IPS-NIHi7 (cell line): ENCODE measurements around the gene CTNNBL1.

Experiments used
- DNase-seq: peaks from one replicate; pipeline ENCODE4 v3.0.0; 2012; ENCODE audit warnings: mixed read lengths; ENCODE audit errors: extremely low spot score

CTNNBL1 gene

DNA sequence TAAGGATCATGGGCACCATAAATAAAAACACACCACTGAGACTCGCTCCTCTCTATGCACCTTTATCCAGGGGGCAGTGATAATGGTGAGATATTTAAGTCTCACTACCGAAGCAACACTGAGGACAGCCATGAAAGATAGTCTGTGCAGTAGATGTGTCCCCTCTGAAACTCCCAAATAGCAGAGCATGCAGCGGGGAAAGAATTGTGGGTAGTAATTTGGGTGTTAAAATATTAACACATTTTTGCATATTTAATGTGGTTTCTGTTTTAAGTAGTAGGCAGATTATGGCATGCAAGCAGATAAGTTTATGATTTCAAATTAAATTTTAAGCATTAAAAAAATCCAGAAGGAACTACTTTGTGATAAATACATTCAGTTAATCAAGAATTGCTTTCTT is 82.7 kb downstream of the CTNNBL1 start:
- DNase-seq: no peak

DNA sequence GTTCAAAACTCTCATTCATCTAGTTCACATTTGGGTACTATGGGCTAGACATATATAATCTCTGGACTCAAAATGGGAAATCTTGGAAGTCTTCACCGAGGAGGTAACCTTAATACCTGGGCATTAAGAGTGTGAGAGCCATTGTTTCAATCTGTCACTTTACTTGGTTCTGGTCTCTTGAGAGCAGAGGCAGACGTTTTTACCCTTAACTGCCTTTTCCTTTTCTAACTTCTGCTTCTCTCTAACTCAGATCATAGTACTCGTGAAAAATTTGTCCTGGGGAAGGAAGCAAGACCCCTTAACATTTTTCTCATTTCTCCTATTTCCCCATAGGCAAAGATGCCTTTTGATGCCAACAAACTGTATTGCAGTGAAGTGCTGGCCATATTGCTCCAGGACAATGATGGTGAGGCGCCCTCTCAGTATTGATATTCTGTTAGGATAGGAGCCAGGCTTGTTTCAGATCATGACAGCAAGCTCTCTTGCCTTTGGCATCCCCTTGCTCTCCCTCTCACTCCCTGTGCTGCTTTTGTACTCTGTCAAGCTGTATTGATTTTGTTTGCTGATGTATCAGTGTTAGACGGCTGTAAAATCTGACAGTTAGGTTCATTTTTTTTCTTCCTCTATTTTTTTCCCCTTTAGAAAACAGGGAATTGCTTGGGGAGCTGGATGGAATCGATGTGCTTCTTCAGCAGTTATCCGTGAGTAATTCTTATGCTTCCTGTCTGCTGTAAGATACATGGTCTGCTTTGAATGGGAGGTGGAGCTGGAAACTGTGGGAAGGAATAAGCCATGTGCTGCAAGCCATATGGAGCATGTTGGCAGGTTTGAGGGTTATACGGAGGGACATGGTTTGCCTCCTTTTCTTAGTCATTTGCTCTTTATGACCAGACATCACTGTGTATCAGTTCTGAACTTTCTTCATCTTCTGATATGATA is 83.5 kb downstream of the CTNNBL1 start:
- no peak for DNase-seq

DNA sequence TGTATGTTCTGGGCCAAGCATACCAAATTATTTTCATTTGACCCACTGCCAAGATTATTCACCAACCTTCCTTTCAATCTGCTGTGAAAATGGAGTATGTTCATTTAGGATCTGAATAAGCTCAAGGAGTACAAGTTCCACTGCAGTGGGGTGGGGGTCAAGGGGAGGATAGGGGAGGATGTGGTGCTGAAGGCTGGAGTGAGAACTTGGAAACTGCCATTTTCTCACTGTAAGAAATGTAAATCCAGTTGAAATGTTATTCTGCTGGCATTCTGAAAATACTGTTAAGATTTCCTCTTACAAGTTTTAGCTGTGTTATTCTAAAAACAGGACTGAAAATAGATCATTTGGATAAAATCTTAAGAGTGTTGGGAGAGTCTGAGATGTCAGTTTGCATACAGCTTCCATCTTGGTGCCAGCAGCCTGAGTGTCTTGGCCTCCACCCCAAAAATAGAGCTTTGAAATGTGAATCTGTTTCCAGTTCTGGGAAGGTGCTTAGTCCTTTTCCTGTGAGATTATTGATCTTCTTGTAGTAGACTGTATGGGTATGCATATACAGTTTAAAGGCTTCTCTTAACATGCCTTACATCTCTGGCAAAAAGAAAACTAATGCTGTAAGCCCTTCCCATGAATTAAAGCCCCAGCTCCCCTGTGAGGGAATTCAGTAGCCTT is 84.3 kb downstream of the CTNNBL1 start:
- no peak for DNase-seq

DNA sequence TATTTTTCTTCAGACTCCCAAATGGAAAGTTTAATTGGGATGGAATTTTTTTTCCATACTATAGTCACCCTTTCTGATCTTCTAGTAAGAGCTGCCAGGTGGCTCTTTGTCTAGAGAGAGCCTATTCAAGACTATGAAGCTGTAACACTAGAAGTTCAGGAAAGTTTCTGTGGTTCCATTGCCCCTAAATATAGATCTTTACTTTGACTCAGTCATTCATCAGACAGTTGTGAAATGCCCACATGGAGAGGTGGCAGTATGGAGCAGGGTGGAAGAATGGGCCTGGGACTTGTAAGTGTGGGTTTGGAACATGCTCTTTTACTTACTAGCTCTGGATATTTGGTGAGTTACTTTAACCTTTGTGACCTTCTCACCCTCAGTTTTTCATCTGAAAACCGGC is 87.8 kb downstream of the CTNNBL1 start:
- DNase-seq: no peak

DNA sequence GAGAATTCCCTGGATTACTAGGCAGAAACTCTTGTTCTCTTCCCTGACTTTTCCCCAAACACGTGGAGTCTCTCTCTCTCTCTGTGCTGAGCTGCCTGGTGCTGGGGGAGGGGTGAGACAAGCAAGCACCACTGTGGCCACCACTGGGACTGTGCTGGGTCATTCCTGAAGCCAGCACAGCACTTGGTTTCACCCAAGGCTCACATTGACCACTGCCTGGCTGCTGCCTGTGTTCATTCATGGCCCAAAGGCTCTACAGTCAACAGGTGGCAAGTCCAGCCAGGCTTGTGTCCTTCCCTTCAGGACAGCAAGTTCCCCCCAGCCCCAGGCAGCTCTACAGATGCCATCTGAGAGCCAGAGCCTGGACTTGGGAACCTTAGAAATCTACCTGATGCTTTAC is 92.2 kb downstream of the CTNNBL1 start:
- DNase-seq: no peak

DNA sequence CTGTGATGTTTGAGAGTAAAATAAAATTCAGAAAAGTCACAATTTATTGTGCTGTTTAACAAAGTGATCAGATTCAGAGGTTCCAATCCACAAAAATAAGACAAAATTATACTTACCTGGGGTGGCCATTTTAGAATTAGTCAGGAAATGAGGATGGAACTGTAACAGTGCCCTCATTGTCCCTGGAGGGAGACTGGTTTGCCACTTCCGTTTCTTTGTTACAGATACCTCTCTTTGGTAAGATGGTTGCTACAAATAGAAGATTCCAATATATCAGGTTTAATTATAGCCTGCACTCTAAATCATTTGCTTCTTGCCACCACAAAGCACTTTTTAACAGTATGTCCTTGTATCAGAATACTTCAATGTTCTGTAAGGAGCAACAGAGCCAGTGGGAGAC is 95.6 kb downstream of the CTNNBL1 start:
- DNase-seq: no peak

DNA sequence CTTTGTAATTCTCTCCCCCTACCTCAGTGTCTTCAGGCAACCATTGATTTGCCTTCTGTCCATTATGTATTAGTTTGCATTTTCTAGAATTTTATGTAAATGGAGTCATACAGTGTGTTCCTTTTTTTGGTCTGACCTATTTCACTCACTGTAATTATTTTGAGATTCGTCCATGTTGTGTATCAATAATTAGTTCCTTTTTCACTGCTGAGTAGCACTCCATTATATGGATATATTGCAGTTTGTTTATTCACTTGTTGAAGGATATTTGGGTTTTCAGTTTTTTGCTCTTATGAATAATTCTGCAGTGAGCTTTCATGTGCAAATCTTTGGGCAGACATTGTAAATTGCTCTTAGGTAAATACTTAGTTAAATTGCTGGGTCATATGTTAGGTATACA is 97.1 kb downstream of the CTNNBL1 start:
- DNase-seq: no peak

DNA sequence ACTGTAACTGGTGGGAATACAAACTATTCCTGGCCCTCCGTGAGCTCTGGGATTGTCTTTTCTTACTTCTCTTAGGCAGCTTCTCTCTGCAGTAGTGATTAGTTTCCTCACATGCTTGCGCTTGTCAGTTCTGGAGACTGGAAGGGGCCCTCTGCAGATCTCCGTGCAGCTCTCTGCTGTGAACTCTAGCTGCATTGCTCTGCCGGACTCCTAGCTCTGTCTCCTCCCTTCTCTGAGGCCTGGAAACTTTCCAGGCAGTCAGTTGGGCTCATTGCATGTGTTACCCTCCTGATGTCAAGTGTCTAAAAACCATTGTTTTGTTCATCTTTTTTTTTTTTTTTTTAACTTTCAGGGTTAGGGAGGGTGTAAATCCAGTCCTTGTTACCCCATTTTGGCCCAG is 102.3 kb downstream of the CTNNBL1 start:
- DNase-seq: no peak

DNA sequence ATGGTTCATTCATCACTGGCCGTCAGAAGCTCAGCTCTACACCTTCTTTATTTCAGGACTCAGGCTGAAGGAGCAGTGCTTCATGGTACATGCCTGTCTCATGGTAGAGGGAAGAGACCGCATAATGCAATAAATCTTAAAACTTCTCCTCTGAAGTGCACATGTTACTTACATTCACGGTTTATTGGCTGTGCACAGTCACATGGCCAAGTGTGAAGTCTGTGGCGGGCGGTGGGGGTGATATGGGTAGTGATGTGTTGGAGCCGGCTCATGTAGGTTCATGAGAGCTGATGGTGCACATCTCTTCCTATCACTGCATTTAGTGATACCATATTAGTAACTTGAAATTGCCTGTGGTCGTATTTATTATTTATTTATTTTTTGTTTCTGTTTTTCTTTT is 102.9 kb downstream of the CTNNBL1 start:
- no peak for DNase-seq

DNA sequence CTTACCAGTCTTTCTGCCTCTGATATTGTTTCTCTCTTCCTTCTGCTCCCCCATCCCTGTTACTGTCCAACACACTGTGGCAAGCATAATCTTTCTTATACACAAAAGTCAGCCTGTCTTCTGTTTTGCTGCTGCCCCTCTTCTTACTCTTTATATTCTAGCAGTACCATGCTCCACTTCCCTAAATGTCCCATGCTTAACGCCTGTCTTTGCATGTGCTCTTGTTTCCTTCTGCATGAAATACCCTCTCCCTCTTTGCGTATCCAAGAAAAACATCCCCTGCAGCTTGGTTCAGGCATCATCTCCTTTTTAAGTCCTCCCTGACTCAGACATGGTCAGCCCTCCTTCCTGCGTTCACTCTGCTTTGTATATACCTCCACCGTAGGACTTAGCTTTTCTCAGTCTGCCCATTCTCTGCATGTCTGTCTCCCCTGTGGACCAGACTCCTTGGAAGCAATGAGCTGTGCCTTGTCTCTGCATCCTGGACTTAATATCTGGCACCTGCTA is 103.9 kb downstream of the CTNNBL1 start:
- no peak for DNase-seq

DNA sequence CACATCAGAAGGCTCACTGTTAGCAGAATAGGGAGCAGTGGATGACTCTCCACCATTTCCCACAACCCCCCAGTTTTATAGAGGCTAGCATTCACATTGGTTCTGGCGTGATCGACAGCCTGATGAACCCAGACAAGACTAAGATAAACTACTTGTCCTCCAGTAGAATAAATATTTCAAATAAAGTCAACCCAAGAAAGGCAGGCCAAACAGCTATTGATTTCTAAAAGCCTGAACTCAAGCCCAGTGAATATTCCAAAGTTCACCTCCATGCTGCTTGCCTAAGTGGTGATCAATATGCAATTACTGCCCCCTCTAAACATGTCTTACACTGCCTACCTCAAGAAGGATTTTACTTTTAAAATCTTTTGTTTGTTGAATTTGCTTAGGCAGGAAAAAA is 104.5 kb downstream of the CTNNBL1 start:
- DNase-seq: no peak

DNA sequence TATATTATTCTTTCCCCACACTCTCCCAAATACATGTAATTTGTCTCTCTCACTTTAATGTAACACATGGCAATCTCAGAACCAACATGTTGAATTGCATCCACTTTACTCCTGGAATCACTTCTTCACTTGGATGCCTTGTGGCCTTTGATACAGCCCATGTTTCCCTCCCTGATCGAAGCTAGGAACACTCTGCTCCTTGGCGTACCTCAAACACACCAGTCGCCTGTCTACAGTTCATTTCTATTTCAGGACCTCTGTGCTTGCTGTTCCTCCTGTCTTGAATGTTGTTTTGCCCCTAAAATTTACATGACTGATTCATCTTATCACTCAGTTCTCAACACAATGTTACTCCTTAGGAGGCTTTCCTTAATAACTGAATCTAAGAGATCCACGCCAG is 106.8 kb downstream of the CTNNBL1 start:
- DNase-seq: no peak

DNA sequence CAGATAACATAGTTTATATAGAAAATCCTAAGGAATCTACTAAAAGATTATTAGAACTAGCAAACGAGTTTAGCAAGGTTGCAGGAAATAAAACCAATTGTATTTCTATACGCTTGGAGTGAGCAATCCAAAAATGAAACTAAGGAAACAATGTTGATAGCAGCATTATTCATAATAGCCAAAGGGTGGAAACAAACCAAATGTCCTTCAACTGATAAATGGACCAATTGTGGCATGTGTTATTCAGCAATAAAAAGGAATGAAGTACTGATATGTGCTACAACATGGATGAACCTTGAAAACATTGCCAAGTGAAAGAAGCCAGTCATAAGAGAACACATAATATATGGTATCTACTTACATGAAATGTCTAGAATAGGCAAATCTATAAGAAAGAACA is 108.1 kb downstream of the CTNNBL1 start:
- no peak for DNase-seq

DNA sequence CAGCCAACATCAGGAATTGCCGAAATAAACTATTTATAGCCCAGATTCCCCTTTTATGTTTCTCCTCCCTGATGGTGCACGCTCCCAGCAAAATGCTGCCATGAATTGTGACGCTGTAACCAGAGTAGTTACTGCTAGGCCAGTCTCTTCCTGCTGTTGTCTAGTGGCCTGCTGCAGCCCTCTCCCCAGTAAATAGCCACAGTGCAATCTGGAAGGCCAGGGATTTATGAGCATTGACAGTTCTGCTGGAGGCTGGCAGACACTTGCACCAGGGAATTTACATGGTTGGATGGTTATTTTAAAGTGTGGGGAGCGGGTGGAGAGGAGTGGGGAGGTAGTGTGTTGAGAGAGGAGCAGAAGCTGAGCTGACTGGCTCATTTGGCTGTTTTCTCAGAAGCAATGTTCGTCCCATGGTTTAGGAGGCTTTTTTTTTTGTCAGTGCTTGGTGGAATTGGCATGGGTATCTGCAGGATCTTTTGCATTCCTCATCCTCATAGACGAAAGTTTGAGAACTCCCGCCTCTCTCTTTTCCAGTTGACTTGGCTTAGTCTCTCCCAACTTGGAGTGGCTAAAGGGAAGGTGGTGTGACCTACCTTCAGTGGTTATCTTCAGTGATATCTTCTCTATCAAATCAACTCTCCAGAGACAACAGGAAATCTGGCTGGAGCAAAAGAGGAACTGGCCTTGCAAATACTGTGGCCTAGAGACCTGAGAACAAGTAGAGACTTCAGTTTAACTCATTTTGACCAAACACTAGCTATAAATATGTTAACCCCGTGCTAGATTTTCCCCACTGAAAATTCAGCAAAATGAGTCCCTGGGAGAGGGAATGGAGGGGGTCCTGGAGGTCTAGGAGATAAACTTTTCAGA is 109.8 kb downstream of the CTNNBL1 start:
- no peak for DNase-seq

DNA sequence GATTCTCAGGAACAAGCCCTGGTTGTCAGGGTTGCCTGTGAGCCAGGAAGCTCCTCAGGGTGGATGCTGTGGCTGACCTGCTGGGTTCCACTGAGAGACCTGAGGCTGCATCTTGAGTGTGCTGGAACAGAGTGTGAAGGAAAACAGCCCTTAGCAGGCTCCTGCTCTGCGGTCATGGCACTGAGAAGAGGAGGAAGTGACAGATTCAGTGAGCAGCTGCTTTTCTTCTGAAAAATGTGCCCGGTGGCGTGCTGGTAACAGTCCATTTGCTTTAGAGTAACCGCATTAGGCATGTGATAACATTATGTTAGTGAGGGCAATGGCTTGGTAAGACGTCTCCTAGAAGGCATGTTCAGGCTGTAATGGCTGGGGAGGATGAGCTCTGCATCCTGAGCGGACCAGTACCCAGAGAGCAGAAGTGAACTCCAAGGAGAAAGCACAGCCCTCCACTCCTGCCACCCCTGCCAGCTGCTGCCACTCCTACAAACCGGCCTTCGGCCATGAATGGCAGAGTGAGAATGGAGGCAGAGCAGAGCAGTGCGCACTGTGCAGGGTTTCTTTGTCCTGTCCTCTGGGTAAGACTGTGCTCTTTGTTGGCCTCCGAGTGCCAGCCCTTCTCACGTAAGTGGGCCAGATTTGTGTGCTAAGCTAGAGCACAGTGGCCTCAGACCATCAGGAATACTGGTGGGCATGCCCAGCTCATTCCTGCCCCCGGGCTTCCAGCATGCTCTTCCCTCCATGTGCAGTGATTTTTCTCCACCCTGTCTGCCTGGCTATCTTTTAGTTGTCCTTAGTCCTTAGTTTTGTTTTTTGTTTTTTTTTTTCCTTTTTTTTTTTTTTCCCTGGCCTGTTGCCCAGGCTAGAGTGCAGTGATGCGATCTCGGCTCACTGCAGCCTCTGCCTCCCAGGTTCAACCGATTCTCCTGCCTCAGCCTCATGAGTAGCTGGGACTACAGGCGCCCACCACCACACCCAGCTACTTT is 111.0 kb downstream of the CTNNBL1 start:
- no peak for DNase-seq

DNA sequence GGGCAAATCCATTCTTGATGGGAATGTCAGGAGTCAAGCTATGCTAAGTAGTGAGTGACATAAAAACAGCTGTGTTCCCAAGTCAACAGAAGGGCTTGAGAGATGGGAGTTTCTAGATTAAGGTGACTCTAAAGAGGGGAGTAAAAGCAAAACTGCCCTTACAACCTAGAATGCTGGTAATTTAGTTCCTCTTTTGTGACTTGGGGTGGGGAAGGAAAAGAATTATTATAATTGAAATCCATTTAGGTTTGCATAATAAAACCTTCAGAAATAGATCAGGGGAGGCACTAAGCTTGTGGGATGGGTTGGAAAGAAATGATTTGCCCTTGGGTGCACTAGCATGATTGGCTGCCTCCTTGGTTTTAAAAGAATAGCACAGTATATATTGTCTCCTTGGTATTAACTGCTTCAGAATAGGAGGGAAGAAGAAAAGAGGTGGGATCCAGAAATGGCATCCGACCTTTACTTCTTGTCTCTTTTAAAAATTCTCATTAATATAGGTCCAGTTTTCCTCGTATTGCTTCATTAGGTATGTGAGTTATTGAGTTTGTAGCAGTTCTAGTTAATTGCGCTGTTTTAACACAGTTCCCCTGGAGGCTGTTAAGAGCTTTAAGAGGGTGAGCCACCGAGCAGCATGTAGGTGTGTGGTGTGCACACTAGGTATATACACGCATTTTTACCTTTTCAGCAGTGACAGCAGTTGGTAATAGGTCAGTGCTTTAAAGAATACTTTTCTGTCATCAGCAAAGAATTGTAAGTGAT is 113.8 kb downstream of the CTNNBL1 start:
- DNase-seq: no peak

DNA sequence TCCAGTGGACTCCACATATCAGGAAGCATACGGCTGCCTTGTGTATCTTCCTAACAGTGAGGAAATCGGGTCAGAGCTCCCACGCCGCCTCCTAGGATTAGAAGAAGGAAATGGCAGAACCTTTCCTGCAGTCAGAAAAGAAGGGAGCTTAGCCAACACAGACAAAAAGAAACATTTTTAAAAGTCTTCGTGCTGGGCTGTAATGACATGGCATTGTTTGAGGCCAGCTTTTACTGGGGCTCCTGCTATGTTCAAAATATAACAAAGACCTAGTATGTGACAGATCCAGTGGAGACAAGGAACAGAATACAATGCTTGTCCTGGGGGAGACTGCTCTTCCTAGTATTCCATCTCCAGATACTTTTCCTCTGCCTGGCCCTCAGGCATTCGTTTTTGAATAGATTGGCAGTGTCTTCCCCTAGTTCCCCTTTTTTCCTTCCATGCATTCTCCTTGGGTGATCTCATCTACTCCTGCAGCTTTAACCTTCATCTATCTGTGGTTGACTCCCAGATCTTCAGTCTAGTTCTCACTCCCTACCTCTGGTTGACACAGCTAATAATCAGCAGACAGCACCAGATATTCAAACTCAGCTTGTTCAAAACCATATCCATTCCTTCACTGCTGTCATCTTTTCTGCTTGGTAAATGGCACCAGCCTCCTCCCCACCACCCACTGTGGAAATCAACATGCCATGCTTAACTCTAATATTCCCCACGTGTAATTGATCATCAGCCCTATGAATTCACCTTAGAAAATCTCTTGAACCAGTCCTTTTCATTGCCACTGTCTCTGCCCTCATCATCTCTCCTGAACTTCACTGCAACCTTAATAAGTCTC is 114.6 kb downstream of the CTNNBL1 start:
- no peak for DNase-seq

DNA sequence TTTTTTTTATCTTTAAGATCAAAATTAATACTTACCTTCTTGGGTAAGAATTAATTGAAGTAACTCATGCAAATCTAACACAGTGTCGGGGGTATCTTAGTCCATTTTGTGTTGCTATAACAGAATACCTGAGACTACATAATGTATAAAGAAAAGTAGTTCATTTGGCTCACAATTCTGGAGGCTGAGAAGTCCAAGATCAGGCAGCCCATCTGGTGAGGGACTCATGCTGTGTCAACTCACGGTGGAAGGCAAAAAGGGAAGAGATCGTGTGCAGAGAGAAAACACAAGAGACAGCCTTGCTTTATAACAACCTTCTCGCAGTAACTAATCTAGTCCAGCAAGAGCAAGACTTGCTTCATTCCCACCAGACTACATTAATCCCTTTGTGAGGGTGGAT is 116.2 kb downstream of the CTNNBL1 start:
- DNase-seq: no peak

DNA sequence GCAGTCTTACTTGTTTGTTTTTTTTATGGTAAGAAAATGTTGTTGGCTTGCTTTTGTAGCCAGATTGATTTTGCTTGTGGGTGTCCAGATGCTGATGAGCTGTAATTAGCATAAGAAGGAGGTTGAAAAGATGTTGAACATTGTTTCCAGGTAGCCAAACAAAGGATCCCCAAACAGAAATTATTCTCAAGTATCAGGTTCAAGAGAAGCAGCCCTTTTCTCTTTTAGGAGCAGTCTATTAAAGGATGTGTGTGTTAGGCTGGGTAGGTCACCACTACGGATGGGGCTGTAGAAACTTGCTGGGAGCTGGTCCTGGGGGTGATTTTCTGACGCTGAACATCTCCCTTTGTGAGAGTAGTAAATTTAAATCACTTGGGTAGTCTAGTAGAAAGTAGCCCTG is 122.2 kb downstream of the CTNNBL1 start:
- DNase-seq: no peak
